GM19099 (cell line): ENCODE measurements around the gene NAB1.
A peak's percentile ranks its signal among the peaks of the same experiment; 100 is the strongest.

Experiments used
- POLR2A ChIP-seq: IDR thresholded peaks from 3 replicates; pipeline ENCODE4 v1.6.1; 2011; ENCODE audit warnings: low read depth; ENCODE audit not compliant: insufficient read length; ENCODE audit errors: extremely low read depth

Gene NAB1

DNA sequence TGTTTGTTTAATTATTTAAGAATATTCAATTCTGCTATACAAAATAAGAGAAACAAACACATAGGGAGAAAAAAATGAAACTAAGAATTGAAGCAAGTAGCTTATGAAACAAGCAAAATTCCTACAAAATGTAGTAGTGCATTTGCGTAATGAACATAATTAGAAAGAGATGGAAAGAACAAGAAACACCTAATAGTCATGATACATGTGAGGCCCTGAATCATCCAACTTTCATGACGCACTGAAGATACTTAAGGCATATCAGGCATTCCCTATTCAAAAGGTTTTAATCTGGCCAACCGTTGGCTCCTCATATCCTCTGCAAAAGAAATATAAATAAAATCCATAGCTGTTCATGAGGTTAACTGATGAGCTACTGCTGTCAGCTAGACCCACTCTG, 14.5 kb upstream of the NAB1 start:
- TF ChIP-seq POLR2A: no peak

- no peak for TF ChIP-seq POLR2A
These were observed 13.1 kb upstream of the NAB1 start for GRCh38 chr2:190635781-190636180.

- no peak for TF ChIP-seq POLR2A
These were observed 12.5 kb upstream of the NAB1 start for GRCh38 chr2:190636361-190636760.

GRCh38 chr2:190637281-190637734, 11.6 kb upstream of the NAB1 start:
- no peak for TF ChIP-seq POLR2A

DNA sequence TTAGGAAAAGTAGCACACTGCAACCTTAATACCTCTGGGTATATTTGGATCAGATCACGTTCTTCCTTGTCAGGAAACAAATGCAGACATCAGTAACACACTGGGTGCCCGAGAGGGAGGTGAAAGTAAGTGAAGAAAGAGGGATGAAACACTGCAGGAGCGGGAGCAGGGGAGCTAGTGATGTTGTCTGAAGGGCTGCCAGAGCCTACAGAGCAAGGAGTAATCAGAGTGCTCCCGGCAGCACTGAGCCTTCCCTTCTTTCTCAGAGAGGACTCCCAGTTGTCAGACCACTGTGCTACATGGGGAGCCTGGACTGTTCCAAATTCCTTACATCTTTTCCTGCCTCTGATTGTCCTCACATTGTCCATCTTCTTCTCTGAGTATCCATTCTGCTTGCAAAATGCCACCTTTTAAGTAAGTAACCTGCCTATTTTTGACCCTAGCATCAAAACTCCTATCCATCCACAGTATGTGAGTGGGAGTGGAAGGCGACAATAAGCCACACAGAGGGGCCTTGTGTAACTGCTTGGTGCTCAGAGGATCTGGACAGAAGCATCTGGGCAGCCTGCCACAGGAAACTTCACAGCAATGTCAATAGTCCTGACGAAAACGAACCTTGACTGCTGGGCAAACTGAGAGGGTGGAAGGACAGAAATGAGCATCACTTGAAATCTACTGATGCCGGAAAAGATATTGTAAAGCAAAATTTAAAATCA, 10.8 kb upstream of the NAB1 start:
- TF ChIP-seq POLR2A: no peak

DNA sequence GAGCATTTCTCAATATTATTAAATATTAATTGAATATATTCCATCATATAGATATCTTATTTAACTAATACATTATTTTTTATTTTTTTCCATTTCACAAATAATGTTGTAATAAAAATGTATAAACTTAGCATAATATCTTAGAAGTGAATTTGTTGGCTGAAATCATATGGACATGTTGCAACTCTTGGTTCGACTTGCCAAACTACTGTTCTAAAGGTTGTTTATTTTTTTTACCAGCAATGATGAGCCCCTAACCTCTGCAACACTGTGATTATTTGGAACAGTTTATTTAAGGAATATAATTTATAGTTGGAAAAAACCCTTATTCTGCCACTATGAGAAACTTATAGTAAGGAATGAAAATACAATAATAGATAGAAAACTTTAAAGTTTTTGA, 8.8 kb upstream of the NAB1 start:
- no peak for TF ChIP-seq POLR2A

- no peak for TF ChIP-seq POLR2A
These were observed 7.4 kb upstream of the NAB1 start for GRCh38 chr2:190641469-190641868.

DNA sequence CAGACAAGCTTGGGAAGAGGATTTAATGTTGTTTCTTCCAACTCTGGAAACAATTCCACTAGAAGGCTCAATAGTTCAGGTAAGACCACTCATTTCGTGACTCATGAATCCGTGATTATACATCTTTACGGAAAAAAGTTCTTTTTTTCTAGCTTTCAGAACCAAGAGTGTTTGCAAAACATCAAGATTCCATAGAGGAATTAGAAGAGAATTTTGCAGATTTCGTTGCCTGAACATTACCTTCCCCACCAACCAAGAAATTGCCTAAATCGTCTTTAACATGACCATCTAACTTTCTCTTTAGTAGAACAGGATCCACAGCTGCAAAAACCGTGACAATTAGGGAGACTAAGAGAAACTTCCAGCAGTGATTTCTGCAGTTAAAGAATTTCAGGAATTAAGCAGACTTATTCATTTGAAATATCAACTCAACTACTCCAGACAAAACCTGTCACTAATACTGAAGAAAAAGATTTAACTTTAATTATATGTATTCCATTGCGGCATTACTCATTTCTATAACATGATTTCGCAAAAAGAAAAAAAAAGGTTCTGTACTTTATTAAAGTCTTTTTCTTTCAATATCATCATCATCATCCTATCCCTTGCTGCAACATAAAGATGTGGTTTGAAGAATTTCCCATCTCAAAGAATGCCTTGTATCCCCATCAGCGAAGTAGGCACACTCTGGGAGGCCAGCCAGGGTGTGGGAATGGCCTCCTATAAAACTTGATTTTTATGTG, 1.9 kb upstream of the NAB1 start:
- TF ChIP-seq POLR2A: no peak

DNA sequence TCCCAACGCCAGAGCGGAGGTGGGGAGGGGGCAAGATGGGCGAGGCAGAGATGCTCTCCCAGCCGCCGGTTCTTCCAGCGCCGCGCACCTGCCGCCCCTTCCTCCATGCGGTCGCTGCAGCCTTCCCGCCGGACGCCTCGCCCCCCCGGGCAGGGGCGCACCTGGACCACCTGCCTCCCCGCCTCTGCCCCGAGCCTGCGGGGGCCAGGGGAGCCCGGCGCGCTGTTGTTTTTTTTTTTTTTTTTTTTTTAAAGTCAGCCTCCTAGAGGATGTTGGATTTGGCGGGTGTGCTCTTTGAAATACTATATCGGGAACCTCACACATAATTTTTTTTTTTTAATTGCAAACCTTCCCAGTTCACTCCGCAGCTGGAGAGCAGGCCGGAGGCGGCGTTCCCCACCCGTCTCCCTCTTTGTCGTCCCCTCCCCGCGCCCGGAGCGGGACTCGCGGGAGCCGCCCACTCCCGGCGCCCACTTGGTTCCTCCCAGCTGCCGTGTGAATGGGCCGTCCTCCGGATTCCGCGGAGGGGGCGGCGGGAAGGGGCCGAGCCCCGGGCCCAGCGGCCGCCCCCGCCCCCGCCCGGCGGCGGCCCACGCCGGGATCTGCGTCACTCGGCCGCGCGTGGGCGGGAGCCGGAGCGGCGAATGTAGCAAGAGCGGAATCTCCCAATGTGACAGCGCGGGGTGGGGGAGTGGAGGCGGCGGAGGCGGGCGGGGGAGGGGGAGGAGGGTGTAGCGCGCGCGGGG, 421 bp upstream of the NAB1 start:
- TF ChIP-seq POLR2A: peak; percentile 33

DNA sequence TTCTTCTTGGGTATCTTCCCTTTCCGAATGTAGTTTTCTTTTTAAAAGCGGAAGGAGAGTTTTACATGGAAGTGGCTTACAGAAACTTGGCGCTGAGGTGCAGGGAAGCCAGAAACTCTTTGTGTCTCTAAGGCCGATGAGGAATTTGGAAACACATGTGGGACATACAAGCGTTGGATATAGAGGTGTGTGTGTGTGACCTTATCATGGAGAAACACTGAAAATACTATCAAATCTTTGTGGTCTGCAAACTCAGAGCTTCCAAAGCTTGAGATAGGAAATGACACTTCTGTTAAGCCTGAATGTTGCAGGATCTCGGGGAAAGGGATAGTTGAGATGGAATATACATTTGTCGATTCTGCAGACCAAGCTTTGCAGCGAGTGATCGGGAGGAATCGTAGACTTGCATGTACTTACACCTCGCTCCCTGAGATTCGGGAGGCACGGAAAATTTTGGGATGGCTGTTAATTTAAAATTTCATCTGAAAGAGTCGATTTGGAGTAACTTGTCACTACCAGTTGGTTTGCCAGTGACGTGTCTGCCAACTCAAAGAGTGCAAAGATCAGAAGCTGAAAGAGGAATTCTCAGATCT, 1.0 kb downstream of the NAB1 start:
- no peak for TF ChIP-seq POLR2A

- TF ChIP-seq POLR2A: no peak
These were observed 2.5 kb downstream of the NAB1 start for GRCh38 chr2:190651413-190651812.

GRCh38 chr2:190653231-190653630, 4.3 kb downstream of the NAB1 start:
- no peak for TF ChIP-seq POLR2A

- no peak for TF ChIP-seq POLR2A
These were observed 5.0 kb downstream of the NAB1 start for GRCh38 chr2:190653931-190654330.

- no peak for TF ChIP-seq POLR2A
These were observed 6.2 kb downstream of the NAB1 start for GRCh38 chr2:190655113-190655512.

GRCh38 chr2:190655570-190655969, 6.7 kb downstream of the NAB1 start:
- TF ChIP-seq POLR2A: no peak
